GM21390 (cell line): ENCODE results near the gene STK10.
"Not testable (repeated sequence)": the region's sequence is repeated elsewhere in the genome, so short reads cannot be mapped to it uniquely, and the experiment has no call there.

Source experiments
- ATAC-seq: cut with Tn5 transposase; IDR thresholded peaks from one replicate; pipeline ENCODE4 v1.9.1; 2021; ENCODE audit not compliant: unreplicated experiment

STK10 gene

GRCh38 chr5:172029876-172030275 is 158.1 kb downstream of the STK10 start:
- ATAC-seq = no peak

- ATAC-seq = no peak
Measured at GRCh38 chr5:172028167-172028566, 159.9 kb downstream of the STK10 start.

DNA sequence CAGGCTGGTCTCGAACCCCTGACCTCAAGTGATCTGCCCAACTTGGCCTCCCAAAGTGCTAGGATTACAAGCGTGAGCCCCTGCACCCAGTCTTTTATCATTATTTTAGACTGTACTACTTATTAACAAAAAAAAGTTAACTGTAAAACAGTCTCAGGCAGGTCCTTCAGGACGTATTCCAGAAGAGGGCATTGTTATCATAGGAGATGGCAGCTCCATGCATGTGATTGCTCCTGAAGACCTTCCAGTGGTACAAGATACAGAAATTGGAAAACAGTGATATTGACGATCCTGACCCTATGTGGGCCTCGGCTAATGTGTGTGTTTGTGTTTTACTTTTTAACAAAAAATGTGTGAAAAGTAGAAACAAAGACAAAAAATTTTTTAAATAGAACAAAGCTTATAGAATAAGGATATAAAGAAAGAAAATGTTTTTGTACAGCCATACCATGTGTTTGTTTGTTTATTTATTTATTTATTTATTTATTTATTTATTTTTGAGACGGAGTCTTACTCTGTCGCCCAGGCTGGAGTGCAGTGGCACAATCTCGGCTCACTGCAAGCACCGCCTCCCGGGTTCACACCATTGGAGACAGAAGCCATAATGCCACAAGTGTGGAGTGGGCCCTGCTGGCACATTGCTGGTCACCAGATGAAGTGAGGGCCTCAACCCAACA is 167.8 kb downstream of the STK10 start:
- not testable (repeated sequence) for ATAC-seq

- no peak for ATAC-seq
Measured at GRCh38 chr5:172015346-172015745, 172.7 kb downstream of the STK10 start.

DNA sequence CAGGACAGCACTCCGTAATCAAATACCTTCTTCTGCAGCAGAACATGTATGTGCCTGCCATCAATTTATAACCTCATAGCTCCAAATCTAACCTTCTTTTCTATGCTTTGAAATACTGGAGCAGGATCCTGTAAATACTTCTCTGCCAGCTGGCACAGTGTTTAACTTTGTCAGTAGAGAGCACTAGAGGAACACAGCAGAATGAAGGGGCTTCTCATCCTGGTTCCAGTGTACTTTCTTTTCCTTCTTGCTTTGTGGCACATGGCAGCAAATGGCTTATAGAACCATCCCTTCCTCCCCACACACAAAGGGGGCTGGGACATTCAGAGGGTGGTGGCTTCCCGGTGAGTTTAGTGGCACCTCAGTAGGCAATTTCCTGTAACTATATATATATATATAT is 177.7 kb downstream of the STK10 start:
- ATAC-seq = no peak

DNA sequence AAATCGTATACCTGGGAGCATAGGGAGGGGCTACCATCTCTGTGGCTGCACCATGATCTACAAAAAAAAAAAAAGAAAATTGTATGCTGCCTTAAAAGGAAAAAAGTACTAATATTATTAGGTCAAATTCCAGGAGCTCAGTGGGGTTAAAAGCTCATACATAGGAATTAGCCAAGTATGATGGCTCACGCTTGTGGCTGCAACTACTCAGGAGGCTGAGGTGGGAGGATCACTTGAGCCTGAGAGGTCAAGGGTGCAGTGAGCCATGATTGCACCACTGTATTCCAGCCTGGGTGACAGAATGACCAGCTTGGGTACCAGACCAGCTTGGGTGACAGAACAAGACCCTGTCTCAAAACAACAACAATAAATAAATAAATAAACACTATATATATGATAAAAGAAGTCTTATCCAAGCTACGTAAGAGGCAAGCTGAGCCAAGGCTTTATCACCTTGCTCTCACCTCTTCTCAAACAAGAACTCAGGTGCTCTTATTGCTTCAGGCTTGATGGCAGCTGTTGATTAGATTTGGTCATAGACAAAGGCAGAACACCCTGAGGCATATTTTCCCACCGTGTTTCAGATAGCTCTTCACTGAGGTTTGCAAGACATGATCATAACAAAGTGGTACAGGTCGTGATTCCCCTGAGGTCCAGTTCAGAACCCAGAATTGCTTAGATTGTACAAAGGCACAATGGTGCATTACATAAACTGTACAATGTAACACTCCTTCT is 178.3 kb downstream of the STK10 start:
- ATAC-seq = no peak

- ATAC-seq = no peak
Measured at GRCh38 chr5:172008689-172009141, 179.3 kb downstream of the STK10 start.

GRCh38 chr5:172008111-172008455 is 179.9 kb downstream of the STK10 start:
- no peak for ATAC-seq

DNA sequence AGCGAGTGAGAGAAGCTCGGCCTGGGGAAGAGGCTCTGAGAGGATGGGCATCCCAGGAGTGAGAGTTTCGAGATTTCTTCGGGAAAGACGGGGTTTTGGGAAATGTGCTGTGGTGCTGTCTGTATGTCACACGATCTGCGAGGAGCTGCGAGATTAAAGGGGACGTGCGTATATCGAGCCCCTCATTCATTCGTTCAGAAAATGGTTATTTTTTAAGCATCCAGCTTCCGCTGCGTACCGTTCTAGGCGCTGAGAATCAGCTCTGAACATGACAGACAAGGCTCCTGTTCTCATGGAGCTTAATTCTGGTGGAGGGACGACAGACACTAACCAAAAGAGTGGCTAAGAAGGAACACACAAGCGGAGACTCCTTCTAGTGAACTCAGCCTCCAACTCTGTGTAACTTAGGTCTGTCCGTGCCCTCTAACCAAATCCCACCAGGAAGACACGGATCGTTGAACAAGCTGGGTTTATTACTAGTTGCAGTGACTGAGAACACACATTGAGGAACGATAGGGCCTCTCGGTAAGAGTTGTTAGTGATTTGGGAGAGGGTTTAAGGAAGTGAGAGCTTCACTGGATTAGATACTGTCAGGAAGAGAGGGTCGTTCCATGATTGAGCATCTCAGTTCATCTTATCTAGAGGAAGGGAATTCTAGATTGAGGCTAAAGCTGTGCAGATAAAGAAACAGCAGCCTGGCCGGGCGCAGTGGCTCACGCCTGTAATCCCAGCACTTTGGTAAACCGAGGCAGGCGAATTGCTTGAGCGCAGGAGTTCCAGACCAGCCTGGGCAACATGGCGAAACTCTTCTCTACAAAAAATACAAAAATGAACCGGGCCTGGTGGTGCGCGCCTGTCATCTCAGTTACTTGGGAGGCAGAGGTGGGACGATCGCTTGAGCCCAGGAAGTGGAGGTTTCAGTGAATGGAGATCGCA is 180.6 kb downstream of the STK10 start:
- ATAC-seq = no peak

DNA sequence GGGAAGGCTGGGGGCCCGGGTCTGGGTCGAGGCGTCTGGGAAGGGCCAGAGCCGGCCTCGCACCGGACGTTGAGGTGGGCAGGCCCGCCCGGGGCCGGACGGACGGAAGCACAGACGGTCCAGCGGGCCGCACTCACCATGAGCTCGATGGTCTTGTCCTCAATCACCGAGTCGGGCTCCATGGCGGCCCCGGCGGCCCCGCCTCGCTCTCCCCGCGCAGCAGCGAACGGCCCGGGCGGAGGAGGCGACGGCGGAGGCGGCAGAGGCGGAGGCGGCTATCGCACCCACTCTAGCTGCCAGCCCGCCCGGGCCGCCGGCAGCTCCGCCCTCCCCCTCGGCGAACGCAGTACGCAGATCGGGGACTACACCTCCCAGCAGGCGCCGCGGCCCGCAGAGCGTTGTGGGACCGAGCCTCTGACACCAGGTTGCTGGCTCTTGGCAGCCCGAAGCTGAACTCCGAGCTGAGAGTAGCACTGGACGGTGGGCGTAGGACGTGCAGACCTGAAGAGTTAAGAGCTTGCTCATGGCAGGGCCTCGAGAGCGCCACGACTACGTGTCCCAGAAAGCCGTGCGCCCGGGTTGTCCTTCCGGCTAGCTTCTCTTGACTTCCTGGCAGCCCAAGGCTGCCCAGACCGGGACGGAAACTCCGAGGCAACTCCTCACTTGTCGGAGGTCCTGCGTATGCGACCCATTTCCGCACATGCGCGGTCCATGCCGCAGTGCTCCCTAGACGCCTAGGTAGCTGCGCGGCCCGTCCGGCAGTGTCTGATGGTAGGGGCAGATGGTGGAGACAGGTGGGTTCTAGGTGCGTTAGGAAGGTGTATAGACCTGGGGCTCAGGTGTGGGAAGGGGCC is 181.5 kb downstream of the STK10 start, which contains the start of gene FBXW11:
TSS of gene FBXW11 (minus strand) at position 318 of the 854 bp plus-strand sequence. CDS start at position 182, 136 bp downstream.
- ATAC-seq = peak; percentile 84

- ATAC-seq = peak; percentile 2
Measured at GRCh38 chr5:172005708-172006320, 182.2 kb downstream of the STK10 start.

DNA sequence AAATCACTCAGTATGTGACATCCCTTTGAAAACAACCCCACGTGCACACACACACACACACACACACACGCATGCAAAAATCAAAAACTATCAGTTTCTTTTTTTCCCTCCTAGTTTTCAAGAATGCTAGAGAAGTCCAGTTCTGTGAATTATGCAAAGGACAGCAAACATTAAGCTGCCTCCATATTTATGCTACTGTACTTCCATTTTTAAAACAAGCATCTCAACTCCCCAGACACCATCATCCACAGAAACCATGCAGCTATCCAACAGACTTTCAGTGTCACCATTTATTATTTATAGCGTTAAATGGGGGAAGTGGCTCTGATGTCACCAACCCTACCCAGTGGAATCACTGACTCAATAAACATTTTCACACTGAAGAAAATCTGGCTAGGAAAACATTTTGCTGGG is 183.2 kb downstream of the STK10 start:
- no peak for ATAC-seq

GRCh38 chr5:172003746-172004145 is 184.3 kb downstream of the STK10 start:
- ATAC-seq = no peak

GRCh38 chr5:172002840-172003512 is 185.0 kb downstream of the STK10 start:
- ATAC-seq = no peak

DNA sequence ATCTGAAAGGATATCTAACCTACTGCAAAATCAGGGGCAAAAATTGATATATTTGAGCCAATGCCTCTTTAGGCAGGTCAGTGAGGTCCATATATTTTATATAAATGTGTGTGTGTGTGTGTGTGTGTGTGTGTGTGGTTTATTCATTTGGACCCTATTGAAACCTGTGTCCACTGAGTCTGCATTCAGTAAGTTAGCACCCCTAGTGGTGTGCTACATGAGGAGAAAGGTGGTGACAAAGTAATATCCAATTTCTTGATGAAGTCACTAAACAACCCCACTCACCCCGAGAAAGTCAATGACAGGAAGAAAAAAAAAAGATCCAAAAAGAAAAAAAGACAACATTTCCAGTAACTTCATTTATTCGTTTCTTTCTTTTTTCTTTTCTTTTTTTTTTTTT is 185.7 kb downstream of the STK10 start:
- ATAC-seq = no peak

DNA sequence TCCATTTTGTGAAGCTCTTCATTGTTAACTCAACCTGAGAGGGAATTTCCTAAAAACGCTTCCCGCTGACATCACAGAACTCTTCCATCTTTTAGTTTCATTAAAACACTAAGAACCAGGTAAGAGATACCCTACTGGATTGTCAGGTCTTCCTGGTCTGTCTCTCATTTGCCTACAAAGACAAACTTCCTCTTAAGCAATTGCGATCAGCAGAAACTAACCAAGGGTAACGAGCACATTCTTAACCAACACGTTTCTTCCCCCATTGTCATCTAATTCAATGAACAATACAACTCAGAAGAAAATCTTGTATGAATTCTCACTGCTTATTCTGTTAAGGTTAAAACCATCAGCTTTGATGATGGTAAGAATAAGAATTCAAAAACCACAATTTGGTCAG is 188.1 kb downstream of the STK10 start:
- ATAC-seq = peak; percentile 48

DNA sequence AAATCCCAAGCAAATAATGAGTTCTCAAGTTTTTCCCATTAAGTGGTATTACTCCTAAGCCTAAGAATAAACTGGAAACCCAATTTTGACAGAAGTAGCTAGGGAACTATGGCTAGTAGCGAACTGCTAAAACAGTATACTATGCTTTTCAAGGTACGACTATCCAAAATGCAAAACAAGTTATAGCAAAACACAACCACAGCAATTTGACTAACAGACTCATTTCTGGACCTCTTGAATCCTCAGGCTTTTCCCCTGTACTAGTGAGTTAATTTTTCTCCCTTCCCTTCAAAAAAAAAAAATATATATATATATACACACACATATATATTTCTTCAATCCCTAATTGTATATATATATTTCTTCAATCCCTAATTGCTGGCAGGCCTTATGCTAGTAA is 188.9 kb downstream of the STK10 start:
- ATAC-seq = no peak

GRCh38 chr5:171997011-171997410 is 191.0 kb downstream of the STK10 start:
- no peak for ATAC-seq

- ATAC-seq = no peak
Measured at GRCh38 chr5:171992813-171993212, 195.2 kb downstream of the STK10 start.
